NCI-H2196 (cell line): Measurements from ENCODE around the gene HINFP.
"Not testable (repeated sequence)": the region's sequence is repeated elsewhere in the genome, so short reads cannot be mapped to it uniquely, and the experiment has no call there.

ENCODE experiments used
- DNase-seq: peaks from one replicate; lab custom pipeline; 2025; ENCODE audit not compliant: unreplicated experiment; lab: John Stamatoyannopoulos, UW

Gene HINFP

GRCh38 chr11:119181677-119182412 is 60.5 kb downstream of the HINFP start:
- DNase-seq: no peak

GRCh38 chr11:119184399-119184798 is 63.0 kb downstream of the HINFP start:
- not testable (repeated sequence) for DNase-seq
